HFF-Myc (cell line): Measurements from ENCODE around the gene IRF7.
"Not testable (repeated sequence)": the region's sequence is repeated elsewhere in the genome, so short reads cannot be mapped to it uniquely, and the experiment has no call there.

Experiments used
- DNase-seq: peaks from one replicate; pipeline ENCODE4 v3.0.0-alpha.2; 2011; ENCODE audit warnings: low read depth; ENCODE audit errors: extremely low read depth
- H3K4me3 ChIP-seq: replicated peaks from 2 replicates; pipeline ENCODE4 v1.5.1; 2011; ENCODE audit warnings: low read depth, mild to moderate bottlenecking, control low read depth, low read length
- TF ChIP-seq, protein P1 (sequence below): IDR thresholded peaks from 2 replicates; pipeline ENCODE4 v1.5.1; 2012; ENCODE audit warnings: mild to moderate bottlenecking, low read depth, low read length, control low read depth; ENCODE audit errors: missing control alignments

The IRF7 gene

DNA sequence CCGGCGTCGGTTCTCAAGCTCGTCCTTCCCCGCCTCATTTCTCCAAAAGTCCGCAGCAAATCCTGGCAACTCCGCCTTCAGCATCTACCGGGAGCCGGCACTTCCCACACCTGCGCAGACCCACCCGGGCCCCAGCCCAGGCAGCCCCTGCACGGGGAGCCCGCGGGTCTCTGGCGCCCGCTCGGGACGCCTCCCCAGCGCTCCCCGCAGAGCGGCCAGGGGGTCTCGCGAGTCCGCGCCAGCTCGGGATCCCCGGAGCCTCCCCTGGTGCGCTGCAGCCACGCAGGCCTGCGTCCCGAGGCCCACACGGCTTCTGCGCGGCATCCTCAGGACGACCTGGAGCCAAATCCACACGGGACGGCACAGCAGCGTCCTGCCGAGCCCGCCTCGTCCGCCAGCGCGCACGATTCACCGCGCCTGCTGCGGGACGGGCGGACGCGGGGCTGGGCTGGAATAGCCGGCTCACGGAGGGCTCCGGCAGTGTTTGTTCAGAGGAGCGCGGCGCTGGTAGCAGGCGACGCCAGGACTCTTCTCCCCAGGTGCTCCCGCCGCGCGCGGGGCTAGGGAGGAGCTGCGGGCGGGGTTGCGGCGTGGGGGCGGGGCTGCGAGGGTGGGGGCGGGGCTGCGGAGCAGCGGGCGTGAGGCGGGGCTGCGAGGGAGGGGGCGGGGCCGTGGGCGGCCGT lies 40.3 kb downstream of the IRF7 start:
- DNase-seq = no peak
- TF ChIP-seq, protein P1, sequence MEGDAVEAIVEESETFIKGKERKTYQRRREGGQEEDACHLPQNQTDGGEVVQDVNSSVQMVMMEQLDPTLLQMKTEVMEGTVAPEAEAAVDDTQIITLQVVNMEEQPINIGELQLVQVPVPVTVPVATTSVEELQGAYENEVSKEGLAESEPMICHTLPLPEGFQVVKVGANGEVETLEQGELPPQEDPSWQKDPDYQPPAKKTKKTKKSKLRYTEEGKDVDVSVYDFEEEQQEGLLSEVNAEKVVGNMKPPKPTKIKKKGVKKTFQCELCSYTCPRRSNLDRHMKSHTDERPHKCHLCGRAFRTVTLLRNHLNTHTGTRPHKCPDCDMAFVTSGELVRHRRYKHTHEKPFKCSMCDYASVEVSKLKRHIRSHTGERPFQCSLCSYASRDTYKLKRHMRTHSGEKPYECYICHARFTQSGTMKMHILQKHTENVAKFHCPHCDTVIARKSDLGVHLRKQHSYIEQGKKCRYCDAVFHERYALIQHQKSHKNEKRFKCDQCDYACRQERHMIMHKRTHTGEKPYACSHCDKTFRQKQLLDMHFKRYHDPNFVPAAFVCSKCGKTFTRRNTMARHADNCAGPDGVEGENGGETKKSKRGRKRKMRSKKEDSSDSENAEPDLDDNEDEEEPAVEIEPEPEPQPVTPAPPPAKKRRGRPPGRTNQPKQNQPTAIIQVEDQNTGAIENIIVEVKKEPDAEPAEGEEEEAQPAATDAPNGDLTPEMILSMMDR = no peak
- H3K4me3 ChIP-seq = peak overlapping the region; percentile 56

DNA sequence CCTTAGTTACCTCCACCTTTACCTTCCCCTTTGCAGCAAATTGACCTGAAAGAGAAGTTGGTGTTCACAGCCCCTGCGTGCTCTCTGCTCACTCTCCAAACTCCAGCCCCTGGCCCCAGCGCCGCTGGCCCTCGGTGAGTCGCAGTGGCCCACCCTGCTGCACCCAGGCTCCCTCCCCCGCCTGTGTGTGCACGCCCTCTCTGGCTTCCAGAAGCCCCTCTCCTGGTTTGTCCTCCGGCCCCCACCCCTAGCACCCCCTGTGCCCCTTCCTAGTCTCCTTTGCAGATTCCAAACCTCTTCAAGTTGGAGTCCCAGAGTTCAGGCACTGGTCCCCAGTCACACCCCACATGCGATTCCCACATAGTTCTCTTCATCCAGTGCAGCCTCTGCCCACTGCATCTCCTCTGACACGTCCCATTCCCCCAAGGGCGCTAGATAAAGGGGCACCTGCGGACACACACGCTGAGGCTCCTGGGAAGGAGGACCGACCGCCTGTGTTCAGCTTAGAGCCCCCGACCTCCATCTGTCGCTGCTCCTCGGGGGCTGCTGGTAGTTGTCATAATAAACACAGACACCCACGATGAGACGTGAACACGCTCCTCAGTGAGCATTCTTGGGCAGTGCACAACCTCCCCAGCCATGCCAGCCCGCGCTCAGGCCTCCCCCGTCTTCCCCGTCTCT lies 41.0 kb downstream of the IRF7 start:
- TF ChIP-seq, protein P1 = no peak
- DNase-seq = no peak
- H3K4me3 ChIP-seq = peak overlapping the region; percentile 56

DNA sequence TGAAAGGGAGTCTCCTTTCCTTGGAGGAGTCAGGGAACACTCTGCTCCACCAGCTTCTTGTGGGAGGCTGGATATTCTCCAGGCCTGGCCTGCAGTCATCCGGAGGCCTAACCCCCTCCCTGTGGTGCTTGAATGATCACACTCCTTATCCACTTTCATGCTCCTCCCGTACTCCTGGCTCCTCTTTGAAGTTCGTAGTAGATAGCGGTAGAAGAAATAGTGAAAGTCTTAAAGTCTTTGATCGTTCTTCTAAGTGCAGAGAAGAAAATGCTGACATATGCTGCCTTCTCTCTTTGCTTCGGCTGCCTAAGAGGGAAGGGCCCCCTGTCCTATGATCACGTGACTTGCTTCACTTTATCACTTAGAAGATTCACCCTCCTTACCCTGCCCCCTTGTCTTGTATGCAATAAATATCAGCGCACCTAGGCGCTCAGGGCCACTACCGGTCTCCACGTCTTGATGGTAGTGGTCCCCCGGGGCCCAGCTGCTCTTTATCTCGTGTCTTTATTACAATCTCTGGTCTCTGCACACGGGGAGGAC lies 41.6 kb downstream of the IRF7 start:
- not testable (repeated sequence) for DNase-seq, H3K4me3 ChIP-seq

DNA sequence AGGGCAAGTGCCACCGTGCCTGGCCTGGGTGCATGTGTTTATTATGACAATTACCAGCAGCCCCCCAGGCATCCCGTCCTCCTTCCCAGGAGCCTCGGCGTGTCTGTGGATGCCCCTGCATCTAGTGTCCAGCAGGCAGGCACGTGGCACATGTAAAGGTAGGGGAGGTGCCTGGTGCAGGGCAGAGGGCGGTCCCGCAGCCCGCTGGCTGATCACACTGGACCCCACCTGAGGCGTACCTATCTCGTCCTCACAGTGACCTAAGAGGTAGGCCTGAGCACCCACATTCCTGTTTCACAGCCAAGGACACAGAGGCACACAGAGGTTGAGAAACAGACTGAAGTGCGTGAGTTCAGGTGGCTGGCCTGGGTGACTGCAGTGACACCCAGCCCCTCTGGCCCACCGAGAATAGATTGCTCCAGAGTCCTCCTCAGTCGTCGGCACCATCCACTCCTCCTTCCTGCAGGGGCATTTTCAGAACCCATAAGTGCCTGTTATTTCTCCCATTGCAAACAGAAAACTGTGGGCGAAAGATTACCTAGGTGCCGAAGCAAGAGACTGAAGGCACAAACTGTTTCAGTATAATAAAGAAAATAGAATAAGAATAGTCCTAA lies 42.5 kb downstream of the IRF7 start:
- DNase-seq = no peak
- no peak overlapping the region for H3K4me3 ChIP-seq
- TF ChIP-seq, protein P1 = no peak

DNA sequence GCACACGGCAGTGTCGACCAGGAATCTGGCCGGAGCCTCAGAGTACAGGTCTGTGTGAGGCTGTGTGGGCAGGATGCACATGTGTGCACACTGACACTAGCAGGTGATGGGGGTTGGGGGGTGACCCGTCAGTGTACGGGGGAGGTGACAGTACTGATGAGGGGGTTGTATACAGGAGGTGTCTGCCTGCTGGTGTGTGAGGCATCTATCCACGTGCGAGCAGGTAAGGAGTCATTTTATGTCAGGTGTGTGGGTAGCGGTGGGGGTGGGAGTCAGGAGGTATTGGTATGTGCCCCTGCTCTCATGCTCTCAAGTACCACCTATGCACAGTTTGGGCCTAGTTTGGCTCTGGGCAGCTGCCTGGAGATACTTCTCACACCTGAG lies 44.0 kb downstream of the IRF7 start:
- H3K4me3 ChIP-seq = no peak overlapping the region
- no peak for DNase-seq
- TF ChIP-seq, protein P1 = no peak

DNA sequence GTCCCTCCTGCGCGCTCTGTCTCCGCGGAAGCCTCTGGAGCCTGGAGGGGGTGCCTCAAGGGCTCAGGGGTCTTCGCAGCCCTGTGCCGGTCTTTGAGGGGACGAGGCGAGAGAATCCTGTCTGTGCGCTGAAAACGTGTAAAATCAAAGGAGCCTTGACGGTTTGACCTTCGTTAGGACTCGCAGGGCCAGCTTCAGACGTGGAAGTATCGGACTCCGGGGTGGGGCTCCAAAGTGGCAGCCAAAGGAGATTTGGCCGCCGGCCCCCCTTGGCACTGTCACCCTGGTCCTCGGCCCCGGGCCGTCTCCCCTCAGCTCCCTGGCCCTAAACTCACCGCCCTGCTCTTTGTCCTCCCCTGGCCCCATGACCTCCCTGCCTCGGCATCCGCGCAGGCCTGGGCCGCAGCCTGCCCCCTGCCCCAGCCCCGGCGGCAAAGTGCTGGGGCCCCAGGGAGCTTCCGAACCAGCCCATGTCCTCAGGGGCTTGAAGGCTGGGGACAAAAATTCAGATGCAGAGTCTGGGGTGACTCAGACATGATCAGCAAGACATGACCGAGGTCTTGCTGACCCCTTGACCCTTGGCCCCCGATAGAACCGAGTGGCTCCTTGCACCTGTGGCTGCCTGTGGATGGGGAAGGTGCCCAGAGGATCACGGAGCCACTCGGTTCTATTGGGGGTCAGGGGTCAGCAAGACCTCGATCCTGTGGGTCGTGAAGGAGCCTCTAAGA lies 46.4 kb downstream of the IRF7 start:
- no peak for DNase-seq
- peak overlapping the region; percentile 50 for H3K4me3 ChIP-seq
- TF ChIP-seq, protein P1 = no peak
